ENCODE data around the gene DLG5.

Gene DLG5

GRCh38 chr10:77898323-77899079 is 28.1 kb downstream of the DLG5 start:
- H3K4me3 ChIP-seq (ENCODE audit: low read length), result no peak overlapping the region
- no peak for DNase-seq (ENCODE audit: low read depth, low spot score)

- no peak overlapping the region for H3K4me3 ChIP-seq (ENCODE audit: low read length)
- no peak for DNase-seq (ENCODE audit: low read depth, low spot score)
Observed at GRCh38 chr10:77896058-77896457, 30.5 kb downstream of the DLG5 start.

GRCh38 chr10:77894058-77894457 is 32.5 kb downstream of the DLG5 start:
- no peak overlapping the region for H3K4me3 ChIP-seq (ENCODE audit: low read length)
- no peak for DNase-seq (ENCODE audit: low read depth, low spot score)

GRCh38 chr10:77893386-77893785 is 33.2 kb downstream of the DLG5 start:
- H3K4me3 ChIP-seq (ENCODE audit: low read length), result no peak overlapping the region
- DNase-seq (ENCODE audit: low read depth, low spot score), result no peak

GRCh38 chr10:77892761-77893160 is 33.8 kb downstream of the DLG5 start:
- no peak for DNase-seq (ENCODE audit: low read depth, low spot score)
- no peak overlapping the region for H3K4me3 ChIP-seq (ENCODE audit: low read length)

GRCh38 chr10:77892021-77892739 is 34.4 kb downstream of the DLG5 start:
- DNase-seq (ENCODE audit: low read depth, low spot score), result no peak
- no peak overlapping the region for H3K4me3 ChIP-seq (ENCODE audit: low read length)

- no peak for DNase-seq (ENCODE audit: low read depth, low spot score)
Observed at GRCh38 chr10:77890097-77890496, 36.5 kb downstream of the DLG5 start.

GRCh38 chr10:77889277-77889903 is 37.2 kb downstream of the DLG5 start:
- no peak for DNase-seq (ENCODE audit: low read depth, low spot score)

More at GRCh38 chr10:77890097-77890496, 36.5 kb downstream of the DLG5 start:
- no peak overlapping the region for H3K4me3 ChIP-seq (ENCODE audit: low read length)

GRCh38 chr10:77888356-77888703 is 38.2 kb downstream of the DLG5 start:
- no peak overlapping the region for H3K4me3 ChIP-seq (ENCODE audit: low read length)
- no peak for DNase-seq (ENCODE audit: low read depth, low spot score)

More at GRCh38 chr10:77889277-77889903, 37.2 kb downstream of the DLG5 start:
- no peak overlapping the region for H3K4me3 ChIP-seq (ENCODE audit: low read length)

- H3K4me3 ChIP-seq (ENCODE audit: low read length), result no peak overlapping the region
- DNase-seq (ENCODE audit: low read depth, low spot score), result no peak
Observed at GRCh38 chr10:77887631-77888355, 38.8 kb downstream of the DLG5 start.

GRCh38 chr10:77886795-77887355 is 39.7 kb downstream of the DLG5 start:
- H3K4me3 ChIP-seq (ENCODE audit: low read length), result no peak overlapping the region
- no peak for DNase-seq (ENCODE audit: low read depth, low spot score)

- no peak for DNase-seq (ENCODE audit: low read depth, low spot score)
- no peak overlapping the region for H3K4me3 ChIP-seq (ENCODE audit: low read length)
Observed at GRCh38 chr10:77884181-77884580, 42.4 kb downstream of the DLG5 start.

- H3K4me3 ChIP-seq (ENCODE audit: low read length), result no peak overlapping the region
- no peak for DNase-seq (ENCODE audit: low read depth, low spot score)
Observed at GRCh38 chr10:77881636-77882035, 44.9 kb downstream of the DLG5 start.

- DNase-seq (ENCODE audit: low read depth, low spot score), result no peak
Observed at GRCh38 chr10:77881222-77881621, 45.3 kb downstream of the DLG5 start.

GRCh38 chr10:77879710-77880109 is 46.8 kb downstream of the DLG5 start:
- no peak for DNase-seq (ENCODE audit: low read depth, low spot score)
- H3K4me3 ChIP-seq (ENCODE audit: low read length), result no peak overlapping the region

More at GRCh38 chr10:77881222-77881621, 45.3 kb downstream of the DLG5 start:
- no peak overlapping the region for H3K4me3 ChIP-seq (ENCODE audit: low read length)

- no peak for DNase-seq (ENCODE audit: low read depth, low spot score)
- no peak overlapping the region for H3K4me3 ChIP-seq (ENCODE audit: low read length)
Observed at GRCh38 chr10:77879065-77879464, 47.5 kb downstream of the DLG5 start.

- H3K4me3 ChIP-seq (ENCODE audit: low read length), result no peak overlapping the region
- no peak for DNase-seq (ENCODE audit: low read depth, low spot score)
Observed at GRCh38 chr10:77877441-77878344, 48.9 kb downstream of the DLG5 start.

GRCh38 chr10:77875730-77876129 is 50.8 kb downstream of the DLG5 start:
- no peak for DNase-seq (ENCODE audit: low read depth, low spot score)
- H3K4me3 ChIP-seq (ENCODE audit: low read length), result no peak overlapping the region
